ENCODE results near the gene FBXO45. TPM values are rescaled to one million over a fixed set of nuclear protein-coding genes. Genes with fewer than 3 reads are reported as not detected.
A peak's percentile ranks its signal among the peaks of the same experiment; 100 is the strongest.

The FBXO45 gene
- total and polyA plus RNA-seq, 9 of the 15 experiments (the other 6 are each of a cell fraction or from before 2014, with no cell fraction given) = 15.2 to 52.8 (median 37.0) TPM

DNA sequence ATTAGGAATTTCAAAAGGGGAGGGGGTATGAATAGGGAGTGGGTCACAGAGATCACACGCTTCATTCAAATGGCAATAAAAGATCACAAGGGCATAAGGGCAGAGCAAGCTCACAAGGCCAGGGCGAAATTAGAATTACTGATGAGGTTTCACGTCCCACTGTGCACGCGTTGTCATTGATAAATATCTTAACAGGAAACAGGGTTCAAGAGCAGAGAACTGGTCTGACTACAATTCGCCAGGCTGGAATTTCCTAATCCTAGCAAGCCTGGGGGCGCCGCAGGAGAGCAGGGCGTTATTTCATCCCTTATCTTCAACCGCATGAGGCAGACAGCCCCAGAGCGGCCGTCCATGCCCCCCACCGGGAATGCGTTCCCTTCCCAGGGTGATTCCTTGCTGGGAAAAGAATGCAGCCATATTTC, 35.2 kb upstream of the FBXO45 start:
- intact Hi-C loops (cut with micrococcal nuclease) = no loop called here
- FAIRE-seq (no peak), ATAC-seq (no peak), DNase-seq (ENCODE audit: extremely low read depth in 1 of 4, low spot score in 3 of 4) (peak in 2 of 4 experiments; percentile 17 to 43)
- Histone ChIP-seq H3K4me3 (no peak overlapping the region), H3K9me3 (replicated peaks; ENCODE audit: control insufficient read depth, insufficient read depth, low read depth, low read length) (0 out of 2 replicates have a peak, but pooled peaks cover 3% of the 10 kb centered on the region), H3K4me1 (replicated peaks in 1 of 2; ENCODE audit: control insufficient read depth in 2 of 2, insufficient read depth in 2 of 2, low read length in 2 of 2) (peaks cover 6 to 24% of the 10 kb centered on the region in 2 experiments; a peak in 3 of 5 replicates), H3K79me2 (ENCODE audit: control insufficient read depth, insufficient read depth, low read length) (no peaks in the 10 kb centered on the region), H3K9ac (ENCODE audit: insufficient read depth in 1 of 2, low read depth in 2 of 2, low read length in 2 of 2) (peak overlapping the region in 1 of 2 experiments; percentile 60; a peak in 1 of 4 replicates), H3K9me1 (ENCODE audit: control insufficient read depth, insufficient read depth, low read length) (no peaks in the 10 kb centered on the region), H3K36me3 (ENCODE audit: control insufficient read depth, insufficient read depth, low read length) (no peaks in the 10 kb centered on the region), H3K27ac (ENCODE audit: extremely low read depth, low read depth, low read length) (no peak overlapping the region), H3K4me2 (ENCODE audit: insufficient read depth, low read length) (peak overlapping the region; percentile 30), H2AFZ (ENCODE audit: low read depth, low read length) (peak overlapping the region; percentile 69), H3K27me3 (ENCODE audit: control insufficient read depth in 2 of 2, insufficient read depth in 2 of 2, low read length in 2 of 2) (no peaks in the 10 kb centered on the region), H4K20me1 (replicated peaks; ENCODE audit: control insufficient read depth, insufficient read depth, low read length) (no peaks in the 10 kb centered on the region)
- in situ Hi-C loops (cut with MboI) = loop anchor here (5.0 to 10.0 kb wide), 2 partner anchors 149 to 652 kb away; no protein-coding TSS in a partner anchor
- BruUV-seq (replicated peaks) = no TSS peak
- TF ChIP-seq DNMT1 (IDR thresholded peaks at IDR 0.05) (no peak), MBD2 (IDR thresholded peaks at IDR 0.05; ENCODE audit: borderline replicate concordance, low read depth) (no peak), ZSCAN29 (IDR thresholded peaks at IDR 0.05) (no peak), MYC (IDR thresholded peaks at IDR 0.05; ENCODE audit: low read depth, low read length) (no peak), MYC (CRISPR knock-in tag; IDR thresholded peaks at IDR 0.05; ENCODE audit: borderline replicate concordance, low read depth) (no peak), TCF3 (CRISPR knock-in tag; IDR thresholded peaks at IDR 0.05) (no peak), XRCC3 (IDR thresholded peaks at IDR 0.05) (no peak), SMARCE1 (IDR thresholded peaks at IDR 0.05) (0 out of 2 replicates have a peak, but pooled peaks have one; percentile 39), HOXB6 (CRISPR knock-in tag; IDR thresholded peaks at IDR 0.05; ENCODE audit: borderline replicate concordance) (no peak), ARID1B (IDR thresholded peaks at IDR 0.05) (peak; percentile 57), ZNF24 (IDR thresholded peaks at IDR 0.05) (no peak), KDM1A (IDR thresholded peaks at IDR 0.05) (peak in 1 of 2 experiments; percentile 22; a peak in 1 of 4 replicates), ZNF436 (CRISPR knock-in tag; IDR thresholded peaks at IDR 0.05) (no peak), XRCC5 (IDR thresholded peaks at IDR 0.05; ENCODE audit: low read depth, low read length) (no peak), CXXC5 (CRISPR knock-in tag; IDR thresholded peaks at IDR 0.05) (peak; percentile 32; the same call in 1 of the 2 replicates), MEIS2 (IDR thresholded peaks at IDR 0.05; ENCODE audit: partially characterized antibody) (peak; percentile 5), HNRNPK (IDR thresholded peaks at IDR 0.05; ENCODE audit: low read depth, low read length, poor library complexity, severe bottlenecking) (no peak)
- TF ChIP-seq, protein P1, sequence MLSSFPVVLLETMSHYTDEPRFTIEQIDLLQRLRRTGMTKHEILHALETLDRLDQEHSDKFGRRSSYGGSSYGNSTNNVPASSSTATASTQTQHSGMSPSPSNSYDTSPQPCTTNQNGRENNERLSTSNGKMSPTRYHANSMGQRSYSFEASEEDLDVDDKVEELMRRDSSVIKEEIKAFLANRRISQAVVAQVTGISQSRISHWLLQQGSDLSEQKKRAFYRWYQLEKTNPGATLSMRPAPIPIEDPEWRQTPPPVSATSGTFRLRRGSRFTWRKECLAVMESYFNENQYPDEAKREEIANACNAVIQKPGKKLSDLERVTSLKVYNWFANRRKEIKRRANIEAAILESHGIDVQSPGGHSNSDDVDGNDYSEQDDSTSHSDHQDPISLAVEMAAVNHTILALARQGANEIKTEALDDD (IDR thresholded peaks at IDR 0.05) = peak; percentile 19; the same call in 1 of the 2 replicates
- WGBS (ENCODE audit: insufficient coverage, low coverage, missing lambda C conversion rate) = 5% methylated on average over 14 of the region's 14 CpGs
- ChIA-PET CTCF (ENCODE audit: low intra/inter-chr PET ratio) (no interaction called here), POLR2A (interaction anchor here (0.6 kb wide), 1 partner anchor 183 kb away, joined by 3 read pairs; no protein-coding TSS in a partner anchor)
